IMR-90 (cell line): Measurements from ENCODE around the gene NEURL1B. TPM values are rescaled to one million over a fixed set of nuclear protein-coding genes. Genes with fewer than 3 reads are reported as not detected.

Experiments
- ATAC-seq: fragments of 200-7000 bp; cut with Tn5 transposase; 2 replicates; pipeline ENCODE4 v1.9.1; 2020; ENCODE audit warnings: low read depth, mild to moderate bottlenecking, moderate library complexity
- BruUV-seq: library from RNA; stranded (reverse); fragments of 400-500 nt; replicated peaks from 2 replicates; lab custom pipeline; 2021; lab: Mats Ljungman, UMichigan
- CTCF ChIA-PET: fragments of 300-600 bp; formaldehyde crosslinking; extraction: SDS; loops from one replicate; lab custom pipeline; 2021; ENCODE audit warnings: antibody characterized with exemption; lab: Yijun Ruan, JAX
- POLR2A ChIA-PET: fragments of 300-600 bp; sonication (Branson Sonifier 250); formaldehyde crosslinking; loops from one replicate; lab custom pipeline; 2022; ENCODE audit warnings: antibody characterized with exemption; ENCODE audit not compliant: unreplicated experiment; lab: Charles Lee
- DNase-seq: peaks from one replicate; pipeline ENCODE4 v3.0.0; 2013
- H2AFZ ChIP-seq: replicated peaks from 2 replicates; pipeline ENCODE3; 2013; ENCODE audit warnings: low read length, mild to moderate bottlenecking; ENCODE audit not compliant: poor library complexity
- H2AK5ac ChIP-seq: 2 replicates; pipeline ENCODE4 v1.6.1; 2013; ENCODE audit warnings: low read depth, low read length, inconsistent platforms
- H2AK9ac ChIP-seq: replicated peaks from 2 replicates; pipeline ENCODE3; 2013; ENCODE audit warnings: mild to moderate bottlenecking, low read depth, low read length, moderate library complexity; ENCODE audit not compliant: poor library complexity
- H2BK120ac ChIP-seq: 2 replicates; pipeline ENCODE4 v1.6.1; 2013; ENCODE audit warnings: low read depth, low read length, inconsistent platforms
- H2BK15ac ChIP-seq: 3 replicates; pipeline ENCODE4 v1.6.1; 2013; ENCODE audit warnings: low read depth, low read length, inconsistent platforms
- H2BK20ac ChIP-seq: 2 replicates; pipeline ENCODE4 v1.6.1; 2013; ENCODE audit warnings: low read depth, mild to moderate bottlenecking, inconsistent platforms, low read length, moderate library complexity
- H2BK5ac ChIP-seq: 2 replicates; pipeline ENCODE4 v1.6.1; 2013; ENCODE audit warnings: mild to moderate bottlenecking, low read depth, low read length, inconsistent platforms; ENCODE audit not compliant: poor library complexity, severe bottlenecking
- H3K14ac ChIP-seq: replicated peaks from 2 replicates; pipeline ENCODE4 v1.6.1; 2013; ENCODE audit warnings: low read depth, low read length, inconsistent platforms
- H3K18ac ChIP-seq: 2 replicates; pipeline ENCODE4 v1.6.1; 2013; ENCODE audit warnings: low read depth, low read length, control low read depth
- H3K23ac ChIP-seq: 2 replicates; pipeline ENCODE4 v1.6.1; 2013; ENCODE audit warnings: low read depth, low read length, inconsistent platforms
- H3K27ac ChIP-seq: 2 replicates; pipeline ENCODE4 v1.5.1; 2013; ENCODE audit warnings: mild to moderate bottlenecking, control low read depth, low read length; ENCODE audit not compliant: insufficient read depth
- H3K27me3 ChIP-seq: 2 replicates; pipeline ENCODE4 v1.6.1; 2013; ENCODE audit warnings: low read length; ENCODE audit not compliant: control insufficient read depth, insufficient read depth
- H3K36me3 ChIP-seq: 2 replicates; pipeline ENCODE4 v1.6.1; 2013; ENCODE audit warnings: low read length, mixed read lengths; ENCODE audit not compliant: control insufficient read depth, insufficient read depth
- H3K4ac ChIP-seq: 2 replicates; pipeline ENCODE4 v1.6.1; 2013; ENCODE audit warnings: low read depth, low read length, inconsistent platforms
- H3K4me1 ChIP-seq: 2 replicates; pipeline ENCODE4 v1.6.1; 2013; ENCODE audit warnings: low read length, mixed read lengths; ENCODE audit not compliant: control insufficient read depth, insufficient read depth
- H3K4me2 ChIP-seq: 2 replicates; pipeline ENCODE4 v1.6.1; 2013; ENCODE audit warnings: low read depth, mild to moderate bottlenecking, control low read depth, low read length, moderate library complexity
- H3K4me3 ChIP-seq: 2 replicates; pipeline ENCODE4 v1.5.1; 2013; ENCODE audit warnings: low read depth, mild to moderate bottlenecking, control low read depth, low read length, moderate library complexity; ENCODE audit not compliant: insufficient read depth
- H3K56ac ChIP-seq: 2 replicates; pipeline ENCODE4 v1.6.1; 2013; ENCODE audit warnings: low read length, inconsistent platforms; ENCODE audit not compliant: insufficient read depth; ENCODE audit errors: extremely low read depth
- H3K79me1 ChIP-seq, 2 experiments: 2 replicates each; pipeline ENCODE4 v1.6.1; 2013; ENCODE audit warnings: low read length in 2 of 2, inconsistent platforms in 1 of 2, low read depth in 1 of 2
- H3K9ac ChIP-seq: 2 replicates; pipeline ENCODE4 v1.6.1; 2013; ENCODE audit warnings: low read depth, low read length, control low read depth
- H3K9me1 ChIP-seq: 2 replicates; pipeline ENCODE4 v1.6.1; 2013; ENCODE audit warnings: low read length, inconsistent platforms; ENCODE audit not compliant: insufficient read depth
- H3K9me3 ChIP-seq: 2 replicates; pipeline ENCODE4 v1.6.1; 2013; ENCODE audit warnings: low read length; ENCODE audit not compliant: control insufficient read depth, insufficient read depth
- H4K20me1 ChIP-seq: 2 replicates; pipeline ENCODE4 v1.6.1; 2013; ENCODE audit warnings: low read length, inconsistent platforms; ENCODE audit not compliant: insufficient read depth
- H4K5ac ChIP-seq: 2 replicates; pipeline ENCODE4 v1.6.1; 2013; ENCODE audit warnings: mild to moderate bottlenecking, low read depth, low read length, control low read depth
- H4K8ac ChIP-seq, 2 experiments: 2 replicates each; pipeline ENCODE4 v1.6.1; 2013; ENCODE audit warnings: low read depth in 2 of 2, low read length in 2 of 2, control low read depth in 1 of 2, inconsistent platforms in 1 of 2
- H4K91ac ChIP-seq: 2 replicates; pipeline ENCODE4 v1.6.1; 2013; ENCODE audit warnings: low read depth, low read length, inconsistent platforms; ENCODE audit not compliant: insufficient read depth
- CTCF ChIP-seq: conservative IDR thresholded peaks from 2 replicates; pipeline ENCODE4 v1.5.1; 2012; ENCODE audit warnings: mild to moderate bottlenecking, low read depth, low read length, improper control_type of control experiment
- ELK1 ChIP-seq: fragments of 150-350 bp; IDR thresholded peaks from 2 replicates; pipeline ENCODE4 v1.6.1; 2016; ENCODE audit warnings: low read depth, mild to moderate bottlenecking, low read length, moderate library complexity, borderline replicate concordance
- MAZ ChIP-seq: IDR thresholded peaks from 2 replicates; pipeline ENCODE4 v1.6.1; 2012; ENCODE audit warnings: low read depth, mild to moderate bottlenecking, low read length, improper control_type of control experiment, moderate library complexity, borderline replicate concordance
- RAD21 ChIP-seq: IDR thresholded peaks from 2 replicates; pipeline ENCODE4 v1.6.1; 2012; ENCODE audit warnings: low read length, improper control_type of control experiment
- RFX5 ChIP-seq: IDR thresholded peaks from 2 replicates; pipeline ENCODE4 v1.8.0; 2012; ENCODE audit warnings: low read depth, mild to moderate bottlenecking, low read length, moderate library complexity
- USF2 ChIP-seq: fragments of 150-350 bp; IDR thresholded peaks from 2 replicates; pipeline ENCODE4 v1.6.1; 2017; ENCODE audit warnings: mild to moderate bottlenecking, antibody characterized with exemption, low read length, low read depth
- WGBS, 2 experiments: methylation state at CpG; one replicate each; pipeline versions ENCODE4 v1.1.5 to v1.1.7; 2013; ENCODE audit warnings: missing lambda C conversion rate in 2 of 2; ENCODE audit not compliant: insufficient read length in 1 of 2; ENCODE audit errors: extremely low coverage in 2 of 2; 5-methylcytosine and 5-hydroxymethylcytosine counted together
- dilution Hi-C: fragments of 300-500 bp; cut with HindIII; formaldehyde crosslinking; loops from one replicate; pipeline ENCODE4 v1.14.3; 2018; ENCODE audit warnings: low sequenced_read_pairs; ENCODE audit not compliant: unreplicated experiment
- in situ Hi-C: fragments of 300-500 bp; cut with MboI; formaldehyde crosslinking; loops from 3 replicates; pipeline ENCODE4 v1.14.3; 2019; ENCODE audit warnings: low sequenced_read_pairs, inconsistent platforms, mixed read lengths
- intact Hi-C: fragments of 100-400 bp; cut with micrococcal nuclease; formaldehyde crosslinking; loops from 2 replicates; pipeline ENCODE4 v1.10.0; 2022
- polyA plus RNA-seq, 3 experiments: library from polyadenylated mRNA; depleted of rRNA; stranded (reverse); fragments of >200 nt; gene quantifications; 2 replicates each; pipeline ENCODE4 v1.2.3, GENCODE V29; 2012; ENCODE audit warnings: low replicate concordance in 1 of 3
- total RNA-seq: library from RNA; depleted of rRNA; stranded (reverse); fragments of >200 nt; gene quantifications from 2 replicates; pipeline ENCODE4 v1.2.3, GENCODE V29; 2012

The NEURL1B gene
- total and polyA plus RNA-seq, 2 of the 4 experiments (the other 2 are of a cell fraction), result 1.8 to 2.8 TPM

- in situ Hi-C loops, result no loop called here
- TF ChIP-seq RFX5, result no peak
- TF ChIP-seq CTCF, result no peak
- no peak for TF ChIP-seq ELK1
- TF ChIP-seq MAZ, result no peak
- no peak for TF ChIP-seq RAD21
- no peak for TF ChIP-seq USF2
- Histone ChIP-seq H3K9me1 (no peaks in the 10 kb centered on the region), H3K18ac (no peak overlapping the region), H3K4me2 (no peak overlapping the region), H2BK15ac (no peak overlapping the region), H4K20me1 (no peaks in the 10 kb centered on the region), H4K91ac (no peak overlapping the region), H3K4ac (no peak overlapping the region), H3K56ac (no peak overlapping the region), H3K36me3 (no peaks in the 10 kb centered on the region), H3K23ac (no peak overlapping the region), H3K79me1 (peaks cover 2 to 3% of the 10 kb centered on the region in 2 experiments; a peak in 1 of 4 replicates), H3K9ac (no peak overlapping the region), H2AK9ac (no peak overlapping the region), H2AFZ (no peak overlapping the region), H2AK5ac (no peak overlapping the region), H3K9me3 (no peaks in the 10 kb centered on the region), H2BK120ac (no peak overlapping the region), H3K27me3 (peaks cover 31% of the 10 kb centered on the region), H2BK5ac (no peak overlapping the region), H2BK20ac (no peak overlapping the region), H4K5ac (no peak overlapping the region), H3K4me3 (no peak overlapping the region), H3K14ac (no peak overlapping the region), H3K27ac (no peak overlapping the region), H3K4me1 (peaks cover 3% of the 10 kb centered on the region; the same call in 1 of the 2 replicates), H4K8ac (no peak overlapping the region)
- 98% methylated on average over 8 of the region's 11 CpGs; no CpG with 5 or more reads in 1 of the 2 experiments for WGBS, 2 experiments
- BruUV-seq, result no TSS peak
- ATAC-seq (no peak), DNase-seq (no peak)
- dilution Hi-C loops, result no loop called here
- POLR2A ChIA-PET, result no interaction called here
- intact Hi-C loops, result no loop called here
- CTCF ChIA-PET, result no interaction called here
Observed at GRCh38 chr5:172636279-172637050, 4.6 kb upstream of the NEURL1B start.
